HepG2 (cell line): ENCODE results near the gene MEPCE. TPM values are rescaled to one million over a fixed set of nuclear protein-coding genes. Genes with fewer than 3 reads are reported as not detected.

ENCODE experiments used
- DMAP1 ChIP-seq: IDR thresholded peaks from 2 replicates; pipeline ENCODE4 v1.6.1; 2016
- HNF4A ChIP-seq: sonication (generic); formaldehyde crosslinking; IDR thresholded peaks from 2 replicates; pipeline ENCODE4 v1.4.0; 2020; ENCODE audit warnings: missing genetic modification reagents
- KAT8 ChIP-seq: IDR thresholded peaks from 2 replicates; pipeline ENCODE4 v1.6.1; 2016; ENCODE audit warnings: missing genetic modification reagents, missing compliant biosample characterization
- MED1 ChIP-seq: sonication (generic); formaldehyde crosslinking; IDR thresholded peaks from 2 replicates; pipeline ENCODE4 v1.4.0; 2020; ENCODE audit warnings: missing genetic modification reagents
- MTF1 ChIP-seq: sonication (generic); formaldehyde crosslinking; IDR thresholded peaks from 2 replicates; pipeline ENCODE4 v1.5.0; 2020; ENCODE audit warnings: missing genetic modification reagents
- PLRG1 ChIP-seq: fragments of 450-650 bp; conservative IDR thresholded peaks from 2 replicates; pipeline ENCODE4 v1.6.1; 2016
- POGZ ChIP-seq: sonication (generic); formaldehyde crosslinking; IDR thresholded peaks from 2 replicates; pipeline ENCODE4 v1.4.0; 2020; ENCODE audit warnings: mild to moderate bottlenecking, missing genetic modification reagents
- RAD21 ChIP-seq: fragments of 450-650 bp; formaldehyde crosslinking; IDR thresholded peaks from 2 replicates; pipeline ENCODE4 v1.5.0; 2020; ENCODE audit warnings: mild to moderate bottlenecking
- SAP130 ChIP-seq: IDR thresholded peaks from 2 replicates; pipeline ENCODE4 v1.6.1; 2016; ENCODE audit warnings: low read depth
- THAP11 ChIP-seq: IDR thresholded peaks from 2 replicates; pipeline ENCODE4 v1.6.1; 2016; ENCODE audit warnings: missing biosample characterization, missing genetic modification reagents
- THYN1 ChIP-seq: sonication (generic); formaldehyde crosslinking; IDR thresholded peaks from 2 replicates; pipeline ENCODE4 v1.8.1; 2023; ENCODE audit warnings: low read depth, mild to moderate bottlenecking, moderate library complexity, missing genetic modification reagents, borderline replicate concordance
- ZFP36L1 ChIP-seq: sonication (generic); formaldehyde crosslinking; IDR thresholded peaks from 2 replicates; pipeline ENCODE4 v1.8.0; 2022; ENCODE audit warnings: mild to moderate bottlenecking, missing genetic modification reagents, moderate library complexity
- ZNF225 ChIP-seq: sonication (generic); formaldehyde crosslinking; IDR thresholded peaks from 2 replicates; pipeline ENCODE4 v1.4.0; 2020; ENCODE audit warnings: mild to moderate bottlenecking, missing genetic modification reagents
- ZNF263 ChIP-seq: sonication (generic); formaldehyde crosslinking; IDR thresholded peaks from 2 replicates; pipeline ENCODE4 v1.4.0; 2020; ENCODE audit warnings: missing genetic modification reagents
- ZNF30 ChIP-seq: sonication (generic); formaldehyde crosslinking; IDR thresholded peaks from 2 replicates; pipeline ENCODE4 v1.5.0; 2020; ENCODE audit warnings: mild to moderate bottlenecking, missing genetic modification reagents
- ZNF562 ChIP-seq: sonication (generic); formaldehyde crosslinking; IDR thresholded peaks from 2 replicates; pipeline ENCODE4 v1.8.0; 2022; ENCODE audit warnings: missing genetic modification reagents, borderline replicate concordance
- ZNF792 ChIP-seq: IDR thresholded peaks from 2 replicates; pipeline ENCODE4 v1.6.1; 2016
- polyA plus RNA-seq, 8 experiments: library from polyadenylated mRNA; depleted of rRNA in 3 of 8; stranded (reverse) in 7 of 8; unstranded in 1 of 8; fragments of >200 nt; fragmentation: Illumina TruSeq in 4 of 8; extraction: Trizol in 4 of 8; gene quantifications; 2 replicates each; pipeline versions ENCODE4 v1.2.1 to v1.2.3, GENCODE V29; 2011 to 2016; ENCODE audit warnings: low read depth in 4 of 8, missing spikeins in 1 of 8, mixed read lengths in 1 of 8; ENCODE audit not compliant: insufficient read depth in 1 of 8
- total RNA-seq, 5 experiments: library from RNA; depleted of rRNA; stranded (reverse); fragments of >200 nt; fragmentation: Illumina TruSeq; extraction: Trizol; gene quantifications; 2 replicates each; pipeline ENCODE4 v1.2.3, GENCODE V29; 2016; ENCODE audit warnings: low read depth in 1 of 5
- TF ChIP-seq, protein P1 (sequence below): IDR thresholded peaks from 2 replicates; pipeline ENCODE4 v1.6.1; 2012; ENCODE audit warnings: low read depth, low read length, improper control_type of control experiment
- TF ChIP-seq, protein P2 (sequence below): sonication (generic); formaldehyde crosslinking; IDR thresholded peaks from 2 replicates; pipeline ENCODE4 v1.8.1; 2022; ENCODE audit warnings: low read depth, mild to moderate bottlenecking, missing genetic modification reagents
- TF ChIP-seq, protein P3 (sequence below): sonication (generic); formaldehyde crosslinking; IDR thresholded peaks from 2 replicates; pipeline ENCODE4 v1.4.0; 2020; ENCODE audit warnings: missing genetic modification reagents
- TF ChIP-seq, protein P4 (sequence below): sonication (generic); formaldehyde crosslinking; IDR thresholded peaks from 2 replicates; pipeline ENCODE4 v1.4.0; 2020; ENCODE audit warnings: missing genetic modification reagents
- TF ChIP-seq, protein P5 (sequence below): sonication (generic); formaldehyde crosslinking; IDR thresholded peaks from 2 replicates; pipeline ENCODE4 v1.9.0; 2022; ENCODE audit warnings: low read depth, missing genetic modification reagents

Gene MEPCE
- total and polyA plus RNA-seq, 2 of the 13 experiments (the other 11 are each of a cell fraction or from before 2014, with no cell fraction given), result 12.3 to 26.0 TPM

DNA sequence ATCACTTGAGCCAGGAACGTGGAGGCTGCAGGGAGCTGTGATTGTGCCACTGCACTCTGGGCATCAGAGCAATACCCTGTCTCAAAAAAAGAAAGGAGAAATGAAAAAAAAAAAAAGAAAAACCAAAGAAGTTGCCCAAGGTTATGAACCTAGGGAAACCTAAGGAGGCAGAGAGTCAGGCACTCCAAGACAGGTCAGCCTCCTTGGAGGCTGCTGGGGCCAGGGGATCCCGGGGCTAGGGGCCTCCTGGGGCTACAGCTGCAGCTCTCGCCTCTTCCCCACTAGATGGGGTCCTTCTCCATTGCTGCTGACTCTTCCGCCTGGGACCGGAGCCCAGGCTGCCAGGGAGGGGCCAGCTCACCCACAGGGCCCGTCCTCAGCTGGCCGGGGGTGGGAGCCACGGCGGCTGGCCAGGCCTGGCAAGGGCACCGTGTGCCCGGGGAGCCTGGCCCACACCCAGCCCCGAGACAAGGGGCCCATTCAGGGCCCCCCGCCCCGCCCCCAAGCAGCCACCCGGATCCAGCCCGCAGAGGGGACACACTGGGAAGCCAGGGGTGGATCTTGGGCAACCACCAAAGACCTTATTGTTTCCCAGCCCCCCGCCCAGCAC, 36.2 kb downstream of the MEPCE start (continued):
- TF ChIP-seq, protein P1, sequence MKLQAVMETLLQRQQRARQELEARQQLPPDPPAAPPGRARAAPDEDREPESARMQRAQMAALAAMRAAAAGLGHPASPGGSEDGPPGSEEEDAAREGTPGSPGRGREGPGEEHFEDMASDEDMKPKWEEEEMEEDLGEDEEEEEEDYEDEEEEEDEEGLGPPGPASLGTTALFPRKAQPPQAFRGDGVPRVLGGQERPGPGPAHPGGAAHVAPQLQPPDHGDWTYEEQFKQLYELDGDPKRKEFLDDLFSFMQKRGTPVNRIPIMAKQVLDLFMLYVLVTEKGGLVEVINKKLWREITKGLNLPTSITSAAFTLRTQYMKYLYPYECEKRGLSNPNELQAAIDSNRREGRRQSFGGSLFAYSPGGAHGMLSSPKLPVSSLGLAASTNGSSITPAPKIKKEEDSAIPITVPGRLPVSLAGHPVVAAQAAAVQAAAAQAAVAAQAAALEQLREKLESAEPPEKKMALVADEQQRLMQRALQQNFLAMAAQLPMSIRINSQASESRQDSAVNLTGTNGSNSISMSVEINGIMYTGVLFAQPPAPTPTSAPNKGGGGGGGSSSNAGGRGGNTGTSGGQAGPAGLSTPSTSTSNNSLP, result no peak
- TF ChIP-seq SAP130 (CRISPR knock-in tag), result peak; percentile 52
- 0 out of 2 replicates have a peak, but pooled peaks have one; percentile 31 for TF ChIP-seq DMAP1 (CRISPR knock-in tag)
- no peak for TF ChIP-seq ZNF263 (CRISPR knock-in tag)
- TF ChIP-seq, protein P2, sequence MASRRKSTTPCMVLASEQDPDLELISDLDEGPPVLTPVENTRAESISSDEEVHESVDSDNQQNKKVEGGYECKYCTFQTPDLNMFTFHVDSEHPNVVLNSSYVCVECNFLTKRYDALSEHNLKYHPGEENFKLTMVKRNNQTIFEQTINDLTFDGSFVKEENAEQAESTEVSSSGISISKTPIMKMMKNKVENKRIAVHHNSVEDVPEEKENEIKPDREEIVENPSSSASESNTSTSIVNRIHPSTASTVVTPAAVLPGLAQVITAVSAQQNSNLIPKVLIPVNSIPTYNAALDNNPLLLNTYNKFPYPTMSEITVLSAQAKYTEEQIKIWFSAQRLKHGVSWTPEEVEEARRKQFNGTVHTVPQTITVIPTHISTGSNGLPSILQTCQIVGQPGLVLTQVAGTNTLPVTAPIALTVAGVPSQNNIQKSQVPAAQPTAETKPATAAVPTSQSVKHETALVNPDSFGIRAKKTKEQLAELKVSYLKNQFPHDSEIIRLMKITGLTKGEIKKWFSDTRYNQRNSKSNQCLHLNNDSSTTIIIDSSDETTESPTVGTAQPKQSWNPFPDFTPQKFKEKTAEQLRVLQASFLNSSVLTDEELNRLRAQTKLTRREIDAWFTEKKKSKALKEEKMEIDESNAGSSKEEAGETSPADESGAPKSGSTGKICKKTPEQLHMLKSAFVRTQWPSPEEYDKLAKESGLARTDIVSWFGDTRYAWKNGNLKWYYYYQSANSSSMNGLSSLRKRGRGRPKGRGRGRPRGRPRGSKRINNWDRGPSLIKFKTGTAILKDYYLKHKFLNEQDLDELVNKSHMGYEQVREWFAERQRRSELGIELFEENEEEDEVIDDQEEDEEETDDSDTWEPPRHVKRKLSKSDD, result no peak
- no peak for TF ChIP-seq PLRG1
- TF ChIP-seq THYN1 (CRISPR knock-in tag), result no peak
- TF ChIP-seq, protein P3, sequence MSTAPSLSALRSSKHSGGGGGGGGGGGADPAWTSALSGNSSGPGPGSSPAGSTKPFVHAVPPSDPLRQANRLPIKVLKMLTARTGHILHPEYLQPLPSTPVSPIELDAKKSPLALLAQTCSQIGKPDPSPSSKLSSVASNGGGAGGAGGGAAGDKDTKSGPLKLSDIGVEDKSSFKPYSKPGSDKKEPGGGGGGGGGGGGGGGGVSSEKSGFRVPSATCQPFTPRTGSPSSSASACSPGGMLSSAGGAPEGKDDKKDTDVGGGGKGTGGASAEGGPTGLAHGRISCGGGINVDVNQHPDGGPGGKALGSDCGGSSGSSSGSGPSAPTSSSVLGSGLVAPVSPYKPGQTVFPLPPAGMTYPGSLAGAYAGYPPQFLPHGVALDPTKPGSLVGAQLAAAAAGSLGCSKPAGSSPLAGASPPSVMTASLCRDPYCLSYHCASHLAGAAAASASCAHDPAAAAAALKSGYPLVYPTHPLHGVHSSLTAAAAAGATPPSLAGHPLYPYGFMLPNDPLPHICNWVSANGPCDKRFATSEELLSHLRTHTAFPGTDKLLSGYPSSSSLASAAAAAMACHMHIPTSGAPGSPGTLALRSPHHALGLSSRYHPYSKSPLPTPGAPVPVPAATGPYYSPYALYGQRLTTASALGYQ (CRISPR knock-in tag), result no peak
- 0 out of 2 replicates have a peak, but pooled peaks have one; percentile 38 for TF ChIP-seq KAT8 (CRISPR knock-in tag)
- TF ChIP-seq HNF4A (CRISPR knock-in tag), result no peak
- TF ChIP-seq POGZ (CRISPR knock-in tag), result no peak
- TF ChIP-seq MTF1 (CRISPR knock-in tag), result no peak
- TF ChIP-seq ZNF225 (CRISPR knock-in tag), result no peak
- peak; percentile 22; the same call in 1 of the 2 replicates for TF ChIP-seq ZNF792
- TF ChIP-seq RAD21, result peak; percentile 56; the same call in 1 of the 2 replicates
- peak; percentile 50; the same call in 1 of the 2 replicates for TF ChIP-seq THAP11 (CRISPR knock-in tag)
- peak; percentile 38; the same call in 1 of the 2 replicates for TF ChIP-seq MED1 (CRISPR knock-in tag)
- no peak for TF ChIP-seq ZNF30 (CRISPR knock-in tag)
- no peak for TF ChIP-seq ZNF562 (CRISPR knock-in tag)
- TF ChIP-seq, protein P4, sequence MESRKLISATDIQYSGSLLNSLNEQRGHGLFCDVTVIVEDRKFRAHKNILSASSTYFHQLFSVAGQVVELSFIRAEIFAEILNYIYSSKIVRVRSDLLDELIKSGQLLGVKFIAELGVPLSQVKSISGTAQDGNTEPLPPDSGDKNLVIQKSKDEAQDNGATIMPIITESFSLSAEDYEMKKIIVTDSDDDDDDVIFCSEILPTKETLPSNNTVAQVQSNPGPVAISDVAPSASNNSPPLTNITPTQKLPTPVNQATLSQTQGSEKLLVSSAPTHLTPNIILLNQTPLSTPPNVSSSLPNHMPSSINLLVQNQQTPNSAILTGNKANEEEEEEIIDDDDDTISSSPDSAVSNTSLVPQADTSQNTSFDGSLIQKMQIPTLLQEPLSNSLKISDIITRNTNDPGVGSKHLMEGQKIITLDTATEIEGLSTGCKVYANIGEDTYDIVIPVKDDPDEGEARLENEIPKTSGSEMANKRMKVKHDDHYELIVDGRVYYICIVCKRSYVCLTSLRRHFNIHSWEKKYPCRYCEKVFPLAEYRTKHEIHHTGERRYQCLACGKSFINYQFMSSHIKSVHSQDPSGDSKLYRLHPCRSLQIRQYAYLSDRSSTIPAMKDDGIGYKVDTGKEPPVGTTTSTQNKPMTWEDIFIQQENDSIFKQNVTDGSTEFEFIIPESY (CRISPR knock-in tag), result no peak; the same call in 1 of the 2 replicates
- TF ChIP-seq ZFP36L1, result no peak
- TF ChIP-seq, protein P5, sequence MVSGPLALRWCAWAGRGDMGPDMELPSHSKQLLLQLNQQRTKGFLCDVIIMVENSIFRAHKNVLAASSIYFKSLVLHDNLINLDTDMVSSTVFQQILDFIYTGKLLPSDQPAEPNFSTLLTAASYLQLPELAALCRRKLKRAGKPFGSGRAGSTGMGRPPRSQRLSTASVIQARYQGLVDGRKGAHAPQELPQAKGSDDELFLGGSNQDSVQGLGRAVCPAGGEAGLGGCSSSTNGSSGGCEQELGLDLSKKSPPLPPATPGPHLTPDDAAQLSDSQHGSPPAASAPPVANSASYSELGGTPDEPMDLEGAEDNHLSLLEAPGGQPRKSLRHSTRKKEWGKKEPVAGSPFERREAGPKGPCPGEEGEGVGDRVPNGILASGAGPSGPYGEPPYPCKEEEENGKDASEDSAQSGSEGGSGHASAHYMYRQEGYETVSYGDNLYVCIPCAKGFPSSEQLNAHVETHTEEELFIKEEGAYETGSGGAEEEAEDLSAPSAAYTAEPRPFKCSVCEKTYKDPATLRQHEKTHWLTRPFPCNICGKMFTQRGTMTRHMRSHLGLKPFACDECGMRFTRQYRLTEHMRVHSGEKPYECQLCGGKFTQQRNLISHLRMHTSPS (CRISPR knock-in tag), result peak; percentile 81
